GM18505 (cell line): ENCODE data around the gene SAMD7.

ENCODE experiments used
- ATAC-seq: cut with Tn5 transposase; IDR thresholded peaks from one replicate; pipeline ENCODE4 v1.9.1; 2021; ENCODE audit not compliant: unreplicated experiment
- POLR2A ChIP-seq: IDR thresholded peaks from 4 replicates; pipeline ENCODE4 v1.6.1; 2011; ENCODE audit warnings: borderline replicate concordance; ENCODE audit not compliant: insufficient read depth, insufficient read length; ENCODE audit errors: extremely low read depth

Gene SAMD7

GRCh38 chr3:169984292-169984691 lies 72.9 kb downstream of the SAMD7 start:
- TF ChIP-seq POLR2A, result no peak
- no peak for ATAC-seq
